ENCODE data around the gene MACROH2A1. TPM values are rescaled to one million over a fixed set of nuclear protein-coding genes. Genes with fewer than 3 reads are reported as not detected.

Gene MACROH2A1
- total and polyA plus RNA-seq, 2 donors (not counting 1 experiment from before 2014, with no cell fraction given), result 95.6 to 191 TPM

DNA sequence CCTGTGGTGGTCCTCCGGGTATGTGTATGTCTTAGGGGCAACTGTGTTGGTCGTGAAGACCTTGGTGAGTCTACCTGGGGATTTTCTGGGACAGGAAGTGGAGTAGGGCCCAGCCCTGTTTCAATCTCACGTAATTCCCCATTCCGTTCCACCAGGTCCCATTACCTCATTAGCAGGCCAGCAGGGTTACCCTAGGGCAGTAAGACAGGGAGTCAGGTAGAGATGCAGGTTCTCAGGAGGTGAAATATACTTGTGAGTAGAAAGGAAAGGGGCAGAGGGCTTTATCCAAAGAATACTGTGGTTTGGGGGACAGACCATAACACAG lies 56.5 kb downstream of the MACROH2A1 start:
- Histone ChIP-seq H4K20me1 (ENCODE audit: control insufficient read depth, extremely low read depth, insufficient read depth, low read length) (no peaks in the 10 kb centered on the region), H3K9ac (ENCODE audit: insufficient read depth, low read length) (no peak overlapping the region), H3K4me1 (ENCODE audit: control insufficient read depth, extremely low read depth, insufficient read depth, low read length) (peaks cover 4% of the 10 kb centered on the region), H2AFZ (ENCODE audit: low read length) (no peak overlapping the region), H3K36me3 (ENCODE audit: control insufficient read depth, insufficient read depth, low read length) (peaks cover 25% of the 10 kb centered on the region), H3K4me2 (ENCODE audit: extremely low read depth, insufficient read depth, low read length) (no peak overlapping the region), H3K9me3 (ENCODE audit: control insufficient read depth, insufficient read depth, low read depth, low read length) (no peaks in the 10 kb centered on the region), H3K27ac (ENCODE audit: insufficient read depth, low read length) (no peak overlapping the region), H3K27me3 (ENCODE audit: control insufficient read depth, insufficient read depth, low read length) (no peaks in the 10 kb centered on the region), H3K4me3 (replicated peaks in 1 of 4; ENCODE audit: control extremely low read depth in 1 of 4, insufficient read depth in 1 of 4, low read depth in 3 of 4, low read length in 4 of 4) (no peak overlapping the region), H3K79me2 (ENCODE audit: control insufficient read depth, insufficient read depth, low read length) (no peaks in the 10 kb centered on the region)
- TF ChIP-seq, protein P1, sequence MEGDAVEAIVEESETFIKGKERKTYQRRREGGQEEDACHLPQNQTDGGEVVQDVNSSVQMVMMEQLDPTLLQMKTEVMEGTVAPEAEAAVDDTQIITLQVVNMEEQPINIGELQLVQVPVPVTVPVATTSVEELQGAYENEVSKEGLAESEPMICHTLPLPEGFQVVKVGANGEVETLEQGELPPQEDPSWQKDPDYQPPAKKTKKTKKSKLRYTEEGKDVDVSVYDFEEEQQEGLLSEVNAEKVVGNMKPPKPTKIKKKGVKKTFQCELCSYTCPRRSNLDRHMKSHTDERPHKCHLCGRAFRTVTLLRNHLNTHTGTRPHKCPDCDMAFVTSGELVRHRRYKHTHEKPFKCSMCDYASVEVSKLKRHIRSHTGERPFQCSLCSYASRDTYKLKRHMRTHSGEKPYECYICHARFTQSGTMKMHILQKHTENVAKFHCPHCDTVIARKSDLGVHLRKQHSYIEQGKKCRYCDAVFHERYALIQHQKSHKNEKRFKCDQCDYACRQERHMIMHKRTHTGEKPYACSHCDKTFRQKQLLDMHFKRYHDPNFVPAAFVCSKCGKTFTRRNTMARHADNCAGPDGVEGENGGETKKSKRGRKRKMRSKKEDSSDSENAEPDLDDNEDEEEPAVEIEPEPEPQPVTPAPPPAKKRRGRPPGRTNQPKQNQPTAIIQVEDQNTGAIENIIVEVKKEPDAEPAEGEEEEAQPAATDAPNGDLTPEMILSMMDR (conservative IDR thresholded peaks at IDR 0.05 in 1 of 2, IDR thresholded peaks at IDR 0.05 in 1 of 2; ENCODE audit: low read depth in 1 of 2, low read length in 2 of 2), result no peak
- no peak for TF ChIP-seq EZH2 (IDR thresholded peaks at IDR 0.05; ENCODE audit: low read length, missing control alignments)
- DNase-seq (ENCODE audit: low read depth in 2 of 2), result no peak

DNA sequence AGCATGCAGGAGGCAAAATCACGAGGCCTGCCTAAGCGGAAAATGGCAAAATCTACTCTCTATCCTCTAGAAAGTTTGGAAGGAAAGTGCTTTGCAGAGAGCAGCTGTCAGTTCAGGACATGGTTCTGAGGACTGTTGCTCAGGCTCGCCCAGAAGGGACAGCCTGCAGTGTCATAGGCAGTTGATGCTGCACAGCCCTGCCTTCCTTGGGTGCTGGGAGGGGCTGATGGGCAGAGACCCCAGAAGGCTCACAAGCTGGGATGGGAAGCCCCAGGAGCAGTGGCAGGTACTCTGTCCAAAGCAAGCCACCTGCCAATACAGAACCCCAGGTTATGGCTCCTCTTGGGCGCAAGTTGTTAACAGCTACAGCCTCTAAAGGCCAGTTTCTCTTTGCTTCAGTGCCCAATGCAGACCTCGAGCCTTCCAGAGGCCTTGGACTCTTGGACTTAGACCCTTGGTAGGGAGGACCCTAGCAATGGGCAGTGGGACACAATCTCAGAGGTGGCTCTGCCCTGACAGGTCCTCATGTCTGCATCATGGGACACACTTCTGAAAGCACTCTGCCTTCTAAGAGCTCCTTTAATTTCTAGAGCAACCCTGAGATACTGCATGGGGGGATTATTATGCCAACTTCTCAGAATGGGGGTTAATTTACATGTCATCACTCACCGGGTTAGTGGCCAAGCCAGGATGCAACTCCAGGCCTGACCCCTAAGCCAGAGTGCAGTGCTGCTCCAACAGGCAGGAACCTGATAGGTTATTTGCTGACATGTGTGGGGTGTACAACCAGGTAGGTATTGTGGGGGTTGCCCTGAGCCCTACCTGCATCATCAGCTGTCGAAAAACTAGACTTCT lies 57.1 kb downstream of the MACROH2A1 start:
- TF ChIP-seq, protein P1 (conservative IDR thresholded peaks at IDR 0.05 in 1 of 2, IDR thresholded peaks at IDR 0.05 in 1 of 2; ENCODE audit: low read depth in 1 of 2, low read length in 2 of 2), result no peak
- TF ChIP-seq EZH2 (IDR thresholded peaks at IDR 0.05; ENCODE audit: low read length, missing control alignments), result no peak
- no peaks in the 10 kb centered on the region for H4K20me1 ChIP-seq (ENCODE audit: control insufficient read depth, extremely low read depth, insufficient read depth, low read length)
- H3K4me2 ChIP-seq (ENCODE audit: extremely low read depth, insufficient read depth, low read length), result no peak overlapping the region
- peaks cover 29% of the 10 kb centered on the region for H3K36me3 ChIP-seq (ENCODE audit: control insufficient read depth, insufficient read depth, low read length)
- no peaks in the 10 kb centered on the region for H3K9me3 ChIP-seq (ENCODE audit: control insufficient read depth, insufficient read depth, low read depth, low read length)
- H3K9ac ChIP-seq (ENCODE audit: insufficient read depth, low read length), result no peak overlapping the region
- H2AFZ ChIP-seq (ENCODE audit: low read length), result no peak overlapping the region
- H3K27me3 ChIP-seq (ENCODE audit: control insufficient read depth, insufficient read depth, low read length), result no peaks in the 10 kb centered on the region
- no peak overlapping the region for H3K4me3 ChIP-seq (replicated peaks in 1 of 4; ENCODE audit: control extremely low read depth in 1 of 4, insufficient read depth in 1 of 4, low read depth in 3 of 4, low read length in 4 of 4)
- H3K27ac ChIP-seq (ENCODE audit: insufficient read depth, low read length), result no peak overlapping the region
- DNase-seq (ENCODE audit: low read depth in 2 of 2), result no peak
- H3K79me2 ChIP-seq (ENCODE audit: control insufficient read depth, insufficient read depth, low read length), result no peaks in the 10 kb centered on the region
- peaks cover 4% of the 10 kb centered on the region for H3K4me1 ChIP-seq (ENCODE audit: control insufficient read depth, extremely low read depth, insufficient read depth, low read length)

DNA sequence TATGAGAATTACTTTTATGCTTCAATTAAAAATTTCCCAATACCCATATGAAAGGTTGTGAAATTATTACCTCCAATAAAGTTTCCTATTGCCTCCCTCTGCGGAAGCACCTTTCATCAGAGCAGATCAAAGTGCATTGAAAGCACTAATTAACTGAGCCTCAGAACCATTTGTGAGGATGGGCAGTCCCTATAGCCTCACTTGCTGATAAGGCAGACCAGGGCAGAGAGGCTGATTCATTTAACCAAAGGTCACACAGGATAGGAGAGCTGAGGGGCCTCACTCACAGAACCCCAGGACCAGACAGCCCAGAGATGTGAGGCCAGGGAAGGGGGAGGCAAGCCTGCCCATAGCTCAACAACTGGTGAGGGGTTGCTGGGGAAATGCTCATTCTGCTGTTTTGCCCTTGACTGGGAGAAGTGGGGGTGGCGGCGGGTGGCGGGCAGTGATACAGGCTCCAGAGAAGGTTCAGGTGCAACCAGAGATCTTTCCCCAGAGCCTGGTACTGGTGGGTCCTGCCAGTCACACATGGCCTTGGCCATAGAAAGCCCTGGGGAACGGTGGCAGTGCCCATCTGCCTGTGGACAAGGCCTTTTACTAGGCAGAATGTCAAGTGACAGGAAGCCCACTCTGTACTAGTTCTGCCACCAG lies 57.9 kb downstream of the MACROH2A1 start:
- no peak overlapping the region for H3K27ac ChIP-seq (ENCODE audit: insufficient read depth, low read length)
- TF ChIP-seq, protein P1 (conservative IDR thresholded peaks at IDR 0.05 in 1 of 2, IDR thresholded peaks at IDR 0.05 in 1 of 2; ENCODE audit: low read depth in 1 of 2, low read length in 2 of 2), result no peak
- no peak for TF ChIP-seq EZH2 (IDR thresholded peaks at IDR 0.05; ENCODE audit: low read length, missing control alignments)

More for the DNA sequence above, 57.9 kb downstream of the MACROH2A1 start:
- Histone ChIP-seq H4K20me1 (ENCODE audit: control insufficient read depth, extremely low read depth, insufficient read depth, low read length) (no peaks in the 10 kb centered on the region), H3K4me2 (ENCODE audit: extremely low read depth, insufficient read depth, low read length) (no peak overlapping the region), H3K4me1 (ENCODE audit: control insufficient read depth, extremely low read depth, insufficient read depth, low read length) (peaks cover 4% of the 10 kb centered on the region), H3K79me2 (ENCODE audit: control insufficient read depth, insufficient read depth, low read length) (no peaks in the 10 kb centered on the region), H2AFZ (ENCODE audit: low read length) (no peak overlapping the region), H3K36me3 (ENCODE audit: control insufficient read depth, insufficient read depth, low read length) (peaks cover 31% of the 10 kb centered on the region), H3K27me3 (ENCODE audit: control insufficient read depth, insufficient read depth, low read length) (no peaks in the 10 kb centered on the region), H3K4me3 (replicated peaks in 1 of 4; ENCODE audit: control extremely low read depth in 1 of 4, insufficient read depth in 1 of 4, low read depth in 3 of 4, low read length in 4 of 4) (no peak overlapping the region), H3K9me3 (ENCODE audit: control insufficient read depth, insufficient read depth, low read depth, low read length) (no peaks in the 10 kb centered on the region), H3K9ac (ENCODE audit: insufficient read depth, low read length) (no peak overlapping the region)
- DNase-seq (ENCODE audit: low read depth in 2 of 2), result no peak
